ENCODE measurements around the gene CALM3. TPM values are rescaled to one million over a fixed set of nuclear protein-coding genes. Genes with fewer than 3 reads are reported as not detected.
"Not testable (repeated sequence)": the region's sequence is repeated elsewhere in the genome, so short reads cannot be mapped to it uniquely, and the experiment has no call there.

CALM3 gene
- total RNA-seq, 1 donor from 2014 or later = 268 TPM

DNA sequence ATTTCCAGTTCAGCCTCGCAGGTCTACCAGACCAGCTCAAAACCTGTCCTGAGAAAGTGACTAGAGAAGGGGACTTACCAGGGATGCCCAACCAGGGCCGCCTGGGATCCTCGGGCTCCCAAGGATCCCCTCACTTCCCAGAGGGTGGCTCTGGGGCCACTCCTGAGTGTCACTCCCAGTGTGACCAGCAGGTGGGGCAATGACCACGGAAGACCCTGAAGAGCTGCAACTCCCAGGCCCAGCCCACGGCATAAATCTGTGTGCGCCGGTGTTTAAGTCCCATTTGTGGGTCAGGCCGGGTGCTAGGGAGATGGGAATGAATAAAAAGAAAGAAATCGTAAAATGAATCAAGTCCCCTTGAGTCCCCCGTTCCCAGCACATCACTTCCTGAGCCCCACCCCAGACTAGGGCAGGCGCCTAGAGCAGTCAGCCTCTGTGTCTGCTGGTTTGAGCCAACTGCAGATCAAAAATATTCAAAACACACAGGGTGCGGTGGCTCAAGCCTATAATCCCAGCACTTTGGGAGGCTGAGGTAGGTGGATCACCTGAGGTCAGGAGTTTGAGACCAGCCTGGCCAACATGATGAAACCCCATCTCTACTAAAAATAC is 13.1 kb downstream of the CALM3 start:
- DNase-seq (ENCODE audit: extremely low read depth, low read depth, low spot score) = no peak

DNA sequence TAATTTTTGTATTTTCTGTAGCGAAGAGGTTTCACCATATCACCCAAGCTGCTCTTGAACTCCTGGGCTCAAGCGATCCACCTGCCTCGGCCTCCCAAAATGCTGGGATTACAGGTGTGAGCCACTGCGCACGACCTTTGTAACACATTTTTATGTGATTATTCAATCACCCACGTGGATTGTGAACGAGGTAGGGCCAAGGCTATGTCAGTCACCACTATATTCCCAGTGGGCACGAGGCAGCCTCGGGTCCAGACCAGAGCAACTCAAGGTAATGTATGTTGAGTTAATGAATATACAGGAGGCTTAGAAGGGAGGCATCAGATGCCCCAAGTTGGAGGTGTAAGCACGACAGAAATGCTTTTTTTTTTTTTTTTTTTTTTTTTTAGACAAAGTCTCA is 14.8 kb downstream of the CALM3 start:
- DNase-seq (ENCODE audit: extremely low read depth, low read depth, low spot score) = no peak

DNA sequence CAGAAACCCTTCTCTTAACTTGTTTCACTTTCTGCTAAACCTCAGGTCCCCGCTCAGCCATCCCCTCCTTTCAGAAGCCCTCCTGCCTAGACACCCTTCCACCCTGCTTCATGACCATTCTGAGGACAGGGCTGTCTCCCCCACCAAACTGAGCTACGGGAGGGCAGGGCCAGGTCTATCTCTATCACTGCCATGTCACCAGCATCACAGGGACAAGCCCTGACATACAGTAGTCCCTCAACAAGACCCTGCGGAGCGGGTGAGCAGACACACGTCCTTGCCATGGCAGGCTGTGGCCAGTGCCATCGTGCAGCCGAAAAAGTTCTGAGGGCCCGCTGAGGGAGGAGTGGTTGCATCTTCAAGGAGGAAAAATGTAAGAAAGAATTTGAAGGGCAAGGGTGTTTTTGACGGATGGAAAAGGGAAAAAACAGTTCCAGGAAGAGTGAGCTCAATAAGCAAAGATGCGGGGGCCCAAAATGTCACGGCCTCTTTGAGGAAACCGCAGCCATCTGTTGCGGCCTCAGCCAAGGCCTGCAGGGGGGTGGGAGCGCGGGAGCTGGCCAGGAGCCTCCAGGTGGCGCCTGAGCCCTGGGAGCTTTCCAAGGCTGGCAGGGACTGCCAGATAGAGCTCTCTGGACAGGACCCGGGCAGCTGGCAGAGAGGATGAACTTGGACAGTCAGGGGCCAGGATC is 15.6 kb downstream of the CALM3 start:
- no peak for DNase-seq (ENCODE audit: extremely low read depth, low read depth, low spot score)

DNA sequence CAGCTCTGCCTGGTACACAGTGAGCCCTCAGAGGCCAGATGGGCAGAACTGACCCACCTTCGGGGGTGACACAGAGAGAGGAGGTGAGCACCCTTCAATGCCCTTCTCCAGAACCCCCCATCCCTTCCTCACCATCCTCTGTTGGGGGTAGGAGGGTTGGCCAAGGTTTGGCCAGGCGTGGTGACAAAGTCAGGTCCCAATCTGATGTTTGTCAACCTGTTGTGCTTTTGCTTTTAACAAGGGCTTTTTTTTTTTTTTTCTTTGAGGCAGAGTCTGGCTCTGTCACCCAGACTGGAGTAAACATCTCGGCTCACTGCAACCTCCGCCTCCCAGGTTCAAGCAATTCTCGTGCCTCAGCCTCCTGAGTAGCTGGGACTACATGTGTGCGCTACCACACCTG is 16.5 kb downstream of the CALM3 start:
- DNase-seq (ENCODE audit: extremely low read depth, low read depth, low spot score) = no peak

DNA sequence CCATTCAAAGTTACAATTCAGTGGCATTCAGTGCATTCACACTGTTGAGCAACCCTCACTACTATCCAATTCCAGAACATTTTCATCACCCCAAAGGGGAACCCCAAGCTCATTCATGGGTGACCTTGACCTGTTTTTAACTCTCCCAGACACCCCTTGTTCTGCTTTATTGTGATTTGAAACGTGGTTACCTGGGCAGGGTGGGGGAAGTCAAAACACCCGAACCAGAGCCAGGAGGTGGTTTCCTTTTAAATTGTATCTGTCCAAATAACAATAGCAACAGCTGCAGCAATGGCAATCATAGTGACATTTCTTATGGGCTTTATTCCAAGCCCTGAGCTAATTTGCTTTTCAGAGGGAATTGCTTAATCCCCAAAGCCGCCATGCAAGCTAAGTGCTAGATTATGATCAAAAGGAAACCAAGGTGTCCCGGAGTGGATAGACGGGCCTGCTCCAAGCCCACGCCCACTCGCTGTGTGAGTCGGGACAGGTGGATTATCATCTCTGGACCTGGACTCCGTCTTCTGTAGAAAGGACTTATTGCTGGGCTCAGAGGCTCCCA is 17.6 kb downstream of the CALM3 start:
- no peak for DNase-seq (ENCODE audit: extremely low read depth, low read depth, low spot score)

DNA sequence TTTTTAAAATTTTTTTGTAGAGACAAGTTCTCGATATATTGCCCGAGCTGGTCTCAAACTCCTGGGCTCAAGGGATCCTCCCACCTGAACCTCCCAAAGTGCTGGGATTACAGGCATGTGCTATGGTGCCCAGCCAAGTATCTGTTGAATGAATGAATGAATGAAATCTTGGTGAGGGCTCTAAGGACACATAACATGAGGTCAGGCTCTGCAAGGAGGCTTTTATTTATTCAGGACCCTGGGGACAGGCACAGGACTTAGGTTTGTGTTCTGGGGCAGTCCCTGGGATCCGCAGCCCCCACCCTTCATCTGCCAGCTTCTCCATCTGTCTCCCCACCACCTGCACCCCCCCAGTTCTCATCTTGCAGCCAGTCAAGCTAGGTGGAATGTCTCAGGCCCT is 19.1 kb downstream of the CALM3 start:
- DNase-seq (ENCODE audit: extremely low read depth, low read depth, low spot score) = no peak

DNA sequence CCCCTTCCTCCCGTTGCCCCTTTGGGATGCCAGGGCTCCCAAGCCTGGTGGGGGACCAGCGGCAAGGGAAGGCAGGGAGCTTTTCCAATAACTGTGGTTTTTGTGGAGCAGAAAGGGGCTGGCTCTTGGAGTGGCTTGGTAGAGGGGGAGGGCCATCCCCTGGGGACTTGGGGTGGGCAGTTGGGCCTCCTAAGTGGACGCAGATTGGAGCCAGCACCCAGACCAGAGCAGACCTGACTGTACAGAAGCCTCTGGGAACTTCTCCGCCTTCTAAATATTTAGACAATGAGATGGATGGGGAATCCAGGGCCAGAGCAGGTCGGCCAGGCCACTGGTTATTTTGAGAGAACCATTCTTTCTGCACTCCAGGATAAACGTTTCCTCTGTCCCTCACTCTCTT is 19.6 kb downstream of the CALM3 start:
- no peak for DNase-seq (ENCODE audit: extremely low read depth, low read depth, low spot score)

DNA sequence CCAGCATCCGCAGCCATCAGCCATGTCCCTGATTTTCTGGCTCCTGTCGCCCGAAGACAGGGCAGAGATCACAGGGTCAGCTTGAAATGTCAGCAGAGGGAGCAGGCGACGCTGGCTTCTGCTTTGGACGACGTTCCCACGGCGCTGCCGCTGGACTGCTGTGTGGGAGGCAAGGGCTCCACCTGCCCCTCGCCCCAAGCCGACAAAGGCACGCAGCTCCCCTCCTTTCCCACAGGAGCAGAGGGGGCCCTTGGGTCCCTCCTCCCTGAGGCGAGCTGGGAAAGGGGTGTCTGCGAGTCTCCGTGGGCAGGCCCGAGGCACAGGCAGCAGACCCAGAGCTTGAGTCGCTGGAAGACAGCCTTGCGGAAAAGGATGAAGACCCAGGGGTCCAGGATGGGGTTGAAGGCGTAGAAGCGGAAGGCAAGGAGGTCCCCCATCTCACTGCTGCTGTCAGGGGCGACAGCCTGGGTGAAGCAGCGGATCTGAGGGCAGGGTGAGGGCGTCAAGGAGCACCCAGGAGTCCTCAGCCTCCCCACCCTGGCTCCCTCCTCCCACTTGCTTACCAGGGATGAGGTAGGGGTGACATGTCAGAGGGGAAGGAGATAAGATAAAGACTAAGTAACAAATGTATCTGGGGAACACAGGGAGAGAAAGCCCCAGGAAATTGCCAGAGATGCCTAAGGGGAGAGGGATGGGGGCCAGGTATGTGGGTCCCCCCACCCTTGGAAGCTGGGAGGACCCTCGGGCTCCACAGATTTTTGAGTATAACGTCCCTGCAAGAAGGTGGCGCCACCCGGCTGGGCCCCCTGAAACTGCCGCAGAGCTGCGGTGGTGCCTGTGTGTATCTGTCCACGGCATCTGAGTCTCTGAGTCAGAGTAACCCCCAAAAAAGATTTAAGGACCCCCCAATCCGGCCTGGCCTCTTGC is 20.3 kb downstream of the CALM3 start:
- DNase-seq (ENCODE audit: extremely low read depth, low read depth, low spot score) = no peak

DNA sequence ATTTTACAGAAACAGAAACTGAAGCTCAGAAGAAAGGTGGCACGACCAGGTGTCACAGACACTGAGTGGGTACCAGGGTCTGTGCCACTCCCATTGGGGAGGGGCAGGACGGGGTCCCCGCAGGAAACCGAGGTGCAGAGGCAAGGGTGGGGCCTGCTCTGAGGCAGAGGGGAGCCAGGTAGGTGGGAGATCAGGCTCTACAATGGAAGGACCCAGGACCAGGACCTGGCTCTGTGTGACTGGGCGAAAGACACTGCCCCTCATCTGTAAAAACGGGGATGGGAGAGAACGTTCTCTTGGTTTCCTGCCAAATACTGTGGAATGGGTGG is 21.0 kb downstream of the CALM3 start:
- no peak for DNase-seq (ENCODE audit: extremely low read depth, low read depth, low spot score)

DNA sequence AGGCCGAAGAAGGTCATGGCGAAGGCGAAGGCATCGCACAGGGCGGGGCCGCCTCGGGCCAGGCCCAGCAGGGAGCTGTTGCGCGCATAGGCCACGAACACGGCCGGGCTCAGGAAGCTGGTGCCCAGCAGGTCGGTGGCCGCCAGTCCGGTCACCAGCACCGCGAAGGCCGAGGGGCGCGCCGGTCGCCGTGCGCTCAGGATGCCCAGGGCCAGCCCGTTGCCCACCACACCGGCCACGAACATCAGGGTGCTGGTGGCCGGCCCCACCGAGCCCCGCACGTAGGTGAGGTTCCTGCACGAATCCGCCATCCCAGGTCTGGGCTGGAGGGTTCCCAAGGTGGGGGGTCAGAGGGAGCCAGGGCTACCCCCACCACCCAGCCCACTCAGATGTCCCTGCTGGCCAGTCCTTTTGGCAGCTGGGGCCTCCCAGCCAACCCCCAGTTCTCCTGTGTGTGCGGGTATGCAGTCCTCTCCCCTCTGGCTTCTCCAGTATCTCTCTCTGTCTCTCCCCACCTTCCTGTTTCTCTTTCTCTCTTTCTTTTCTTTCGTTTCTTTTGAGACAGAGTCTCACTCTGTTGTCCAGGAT is 22.9 kb downstream of the CALM3 start:
- DNase-seq (ENCODE audit: extremely low read depth, low read depth, low spot score) = no peak

DNA sequence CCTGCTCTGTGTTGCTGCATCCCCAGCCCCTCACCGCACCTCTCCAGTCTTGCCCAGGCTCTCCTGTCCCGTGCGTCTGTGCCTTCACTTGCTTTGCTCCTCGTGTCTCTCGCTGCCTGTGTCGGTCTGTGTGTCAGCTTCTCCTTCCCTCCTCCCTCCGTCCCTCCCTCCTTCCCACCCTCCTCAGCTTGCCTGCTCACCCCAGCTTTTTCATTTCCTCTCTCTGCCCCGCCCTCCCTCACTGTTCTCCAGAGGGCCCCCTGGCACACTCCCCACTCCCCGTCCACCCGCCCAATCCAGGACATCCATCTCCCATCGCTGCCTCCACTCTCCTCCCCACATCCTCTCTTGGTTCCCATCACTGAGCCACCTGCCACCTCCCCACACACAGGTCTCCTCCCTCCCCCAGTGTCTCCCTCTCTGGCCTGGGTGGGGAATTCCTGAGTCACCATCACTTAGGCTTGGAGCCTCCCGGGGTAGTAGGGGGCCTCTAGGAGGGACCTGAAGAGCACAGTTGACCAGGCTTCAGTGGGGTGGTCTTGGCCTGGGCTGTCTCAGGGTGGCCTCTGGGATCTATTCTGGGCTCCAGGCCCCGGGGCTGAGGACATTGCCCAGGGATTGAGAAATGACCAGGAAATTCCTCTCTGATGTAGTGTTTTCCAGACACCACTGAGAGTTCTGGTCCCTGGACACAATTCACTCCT is 24.0 kb downstream of the CALM3 start, which contains the start of gene PTGIR:
Gene PTGIR, minus strand, starts transcription at position 132 of the 704 bp plus-strand sequence. CDS start 864 bp downstream, outside the sequence.
- no peak for DNase-seq (ENCODE audit: extremely low read depth, low read depth, low spot score)

DNA sequence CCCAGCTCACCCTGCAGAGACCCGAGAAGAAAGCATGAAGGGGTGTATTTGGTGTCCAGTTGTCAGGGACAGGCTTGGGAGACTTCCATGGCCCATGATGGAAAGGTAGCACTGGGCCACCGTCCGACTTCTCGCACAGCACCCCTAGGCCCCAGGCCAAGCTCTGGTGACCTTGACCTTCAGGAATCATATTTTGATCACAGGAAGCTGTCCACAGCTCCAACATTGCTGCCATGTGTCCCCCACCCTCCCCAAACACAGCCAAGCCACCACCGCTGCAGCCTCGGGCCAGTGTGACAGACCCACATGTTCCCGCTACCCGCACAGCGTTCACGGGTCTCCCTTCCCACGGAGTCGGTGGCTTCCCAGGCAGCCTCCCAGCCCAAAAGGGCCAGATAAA is 24.6 kb downstream of the CALM3 start:
- no peak for DNase-seq (ENCODE audit: extremely low read depth, low read depth, low spot score)

DNA sequence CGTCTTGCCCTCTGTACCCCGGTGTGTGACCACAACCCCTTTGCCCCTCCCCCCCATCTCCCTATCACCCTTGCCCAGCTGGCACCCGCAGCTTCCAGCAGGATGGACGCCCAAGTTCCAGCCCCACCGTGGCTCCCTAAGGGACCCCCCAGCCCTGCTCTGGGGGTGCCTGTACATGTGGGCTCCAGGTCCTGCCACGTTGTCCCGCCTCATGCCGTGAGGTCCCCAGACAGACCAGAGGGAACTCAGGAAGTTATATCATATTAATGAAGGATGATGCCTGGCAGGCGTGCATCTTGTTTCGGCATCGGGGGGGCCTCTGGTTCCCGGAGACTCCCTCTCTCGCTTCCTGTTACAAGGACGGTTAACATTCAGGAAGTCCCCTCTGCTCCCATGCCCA is 25.3 kb downstream of the CALM3 start:
- no peak for DNase-seq (ENCODE audit: extremely low read depth, low read depth, low spot score)

DNA sequence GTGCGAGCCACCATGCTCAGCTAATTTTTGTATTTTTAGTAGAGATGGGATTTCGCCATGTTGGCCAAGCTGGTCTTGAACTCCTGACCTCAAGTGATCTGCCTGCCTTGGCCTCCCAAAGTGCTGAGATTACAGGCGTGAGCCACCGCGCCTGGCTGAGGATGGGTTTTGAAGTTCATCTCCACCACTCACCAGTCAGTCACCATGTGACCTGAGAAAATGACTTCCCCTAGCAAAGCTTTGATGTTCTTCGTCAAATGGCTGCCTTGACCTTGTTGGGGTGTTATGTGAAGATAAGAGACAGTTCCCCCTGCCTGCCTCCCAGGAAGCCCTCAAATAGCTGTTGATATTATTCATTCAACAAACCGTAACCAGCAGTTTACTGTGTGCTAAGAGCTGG is 27.8 kb downstream of the CALM3 start:
- DNase-seq (ENCODE audit: extremely low read depth, low read depth, low spot score) = not testable (repeated sequence)

DNA sequence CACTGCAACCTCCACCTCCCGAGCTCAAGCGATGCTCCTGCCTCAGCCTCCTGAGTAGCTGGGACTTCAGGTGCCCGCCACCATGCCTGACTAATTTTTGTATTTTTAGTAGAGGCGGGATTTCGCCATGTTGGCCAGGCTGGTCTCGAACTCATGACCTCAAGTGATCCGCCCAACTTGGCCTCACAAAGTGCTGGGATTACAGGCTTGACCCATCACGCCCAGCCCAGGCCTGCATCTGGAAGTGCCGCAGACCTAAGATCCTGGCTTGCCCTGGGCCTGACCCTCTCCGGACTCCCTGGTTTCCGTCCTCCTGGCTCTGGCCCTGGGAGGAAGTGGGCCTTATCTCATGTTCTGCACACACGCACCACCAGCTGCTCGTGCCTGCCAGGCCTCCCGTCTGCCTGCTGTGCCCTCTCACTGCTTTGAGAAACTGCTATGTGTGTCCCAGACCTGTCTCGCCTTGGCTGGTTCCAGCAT is 28.5 kb downstream of the CALM3 start:
- no peak for DNase-seq (ENCODE audit: extremely low read depth, low read depth, low spot score)

DNA sequence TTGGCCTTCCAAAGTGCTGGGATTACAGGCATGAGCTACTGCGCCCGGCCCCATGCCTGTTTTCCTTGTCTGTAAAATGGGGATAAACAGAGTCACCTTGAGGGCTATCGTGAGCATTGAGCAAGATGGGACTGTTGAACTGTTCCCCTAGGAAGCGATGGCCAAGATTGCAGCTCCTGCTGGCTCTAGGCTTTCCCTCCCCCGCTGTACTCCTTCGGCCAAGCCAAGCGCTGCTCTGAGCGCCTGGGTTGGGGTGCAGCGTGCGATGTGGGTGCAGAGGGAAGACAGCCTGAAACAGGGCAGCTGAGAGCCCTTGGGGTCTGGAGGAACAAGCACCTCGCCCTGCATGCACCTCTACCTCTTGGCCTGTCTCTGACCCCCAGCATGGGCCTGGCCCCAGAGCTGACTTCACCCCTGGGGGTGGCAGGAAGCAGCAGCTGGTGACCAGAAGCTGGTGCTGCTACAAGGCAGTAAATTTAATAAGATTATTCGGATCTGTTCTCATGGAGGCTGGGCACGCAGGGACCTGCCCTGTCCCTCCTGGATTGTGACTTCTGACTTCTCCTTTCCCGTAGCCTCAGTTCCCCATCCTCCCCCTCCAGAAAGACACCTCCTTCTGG is 29.6 kb downstream of the CALM3 start:
- DNase-seq (ENCODE audit: extremely low read depth, low read depth, low spot score) = no peak

DNA sequence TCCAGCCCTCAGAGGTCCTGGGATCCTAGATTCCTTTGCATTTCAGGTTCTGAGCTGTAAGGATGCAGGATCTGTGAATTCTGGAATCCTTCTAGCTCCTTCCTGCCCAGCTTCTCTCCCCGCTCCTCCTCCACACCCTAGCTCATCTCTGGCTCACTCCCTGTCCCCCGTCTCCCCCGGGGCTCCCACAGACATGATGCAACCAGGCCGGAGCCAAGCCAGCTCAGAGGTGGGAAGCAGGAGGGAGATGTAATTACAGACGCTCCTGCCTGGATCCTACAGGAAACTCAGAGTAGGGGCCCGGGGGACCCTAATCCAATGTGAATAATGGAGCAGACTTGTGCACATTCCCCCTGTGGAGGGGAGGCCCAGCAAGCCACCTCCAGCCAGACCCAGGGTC is 30.4 kb downstream of the CALM3 start:
- DNase-seq (ENCODE audit: extremely low read depth, low read depth, low spot score) = no peak

DNA sequence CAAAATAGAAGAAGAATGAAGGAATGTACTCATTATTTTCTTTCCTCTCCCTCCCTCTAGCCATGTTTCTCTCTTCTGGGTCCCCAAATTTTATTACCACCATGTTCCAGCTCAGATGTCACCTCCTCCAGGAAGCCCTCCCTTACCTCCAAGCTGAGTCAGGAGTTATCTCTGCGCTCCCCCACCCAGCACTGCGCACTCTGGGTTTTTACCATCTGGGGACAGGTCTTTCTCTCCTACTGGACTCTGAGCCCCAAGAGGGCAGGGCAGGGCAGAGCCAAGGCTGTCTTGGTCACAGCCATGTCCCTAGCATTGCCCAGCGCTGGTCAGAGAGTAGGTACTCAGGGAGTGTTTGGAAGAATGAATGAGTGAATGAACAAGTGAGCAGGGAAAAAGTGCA is 32.0 kb downstream of the CALM3 start:
- DNase-seq (ENCODE audit: extremely low read depth, low read depth, low spot score) = no peak

DNA sequence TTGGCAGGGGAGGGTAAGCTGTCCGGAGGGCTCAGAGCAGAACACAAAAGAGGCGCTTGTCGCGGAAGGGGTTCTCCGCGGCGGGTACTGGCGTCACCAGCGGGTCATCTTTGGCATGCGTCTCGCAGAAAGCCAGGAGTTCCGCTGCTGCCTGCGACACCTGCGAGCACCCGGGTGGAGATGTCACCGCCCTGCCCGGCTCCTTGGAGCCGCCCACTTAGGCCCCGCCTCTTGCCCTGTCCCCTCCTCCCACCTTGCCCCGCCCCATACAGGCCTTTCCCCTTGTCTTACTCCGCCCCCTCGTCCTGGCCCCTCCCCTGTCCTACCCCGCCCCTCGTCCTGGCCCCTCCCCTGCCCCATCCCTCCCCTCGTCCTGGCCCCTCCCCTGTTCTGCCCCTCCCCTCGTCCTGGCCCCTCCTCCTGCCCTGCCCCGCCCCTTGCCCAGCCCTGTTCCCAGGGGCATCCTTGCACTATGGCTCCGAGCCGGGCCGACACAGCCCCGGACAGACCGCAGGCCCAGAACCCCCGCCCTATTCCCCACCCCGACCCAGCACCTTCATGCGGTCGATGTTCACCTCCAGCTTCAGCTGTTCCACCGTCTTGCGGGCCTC is 33.0 kb downstream of the CALM3 start:
- DNase-seq (ENCODE audit: extremely low read depth, low read depth, low spot score) = no peak
